Measurements from ENCODE around the gene NR2E3.
"Not testable (repeated sequence)": the region's sequence is repeated elsewhere in the genome, so short reads cannot be mapped to it uniquely, and the experiment has no call there.

The NR2E3 gene

DNA sequence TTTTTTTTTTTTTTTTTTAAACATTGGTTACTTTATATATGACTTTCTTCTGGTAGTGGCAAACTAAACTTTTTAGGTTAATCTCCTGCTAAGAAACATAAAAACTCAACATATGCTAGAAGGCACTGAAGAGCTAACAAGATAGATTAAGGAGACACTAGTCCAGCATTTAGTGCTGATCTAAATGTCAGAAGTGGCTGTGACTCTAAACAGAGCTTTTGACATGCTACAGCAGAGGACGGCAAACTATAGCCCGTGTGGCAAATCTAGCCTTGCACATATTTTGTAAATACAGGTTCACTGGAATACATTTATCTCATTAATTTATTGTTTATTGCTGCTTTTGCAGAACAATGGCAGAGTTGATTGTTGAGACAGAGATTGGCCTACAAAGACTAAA lies 20.6 kb downstream of the NR2E3 start:
- Histone ChIP-seq H3K4me3 (ENCODE audit: low read length) (no peak overlapping the region), H3K9me3 (ENCODE audit: insufficient read depth, low read length) (no peaks in the 10 kb centered on the region), H3K36me3 (replicated peaks; ENCODE audit: low read depth, low read length) (peaks cover 38% of the 10 kb centered on the region), H3K27me3 (ENCODE audit: low read depth, low read length) (no peaks in the 10 kb centered on the region), H3K9ac (ENCODE audit: low read length) (no peak overlapping the region), H3K27ac (ENCODE audit: low read length) (no peak overlapping the region), H3K4me1 (ENCODE audit: low read length) (no peaks in the 10 kb centered on the region), H4K20me1 (ENCODE audit: insufficient read depth, low read length) (no peaks in the 10 kb centered on the region), H3K4me2 (ENCODE audit: low read length) (no peak overlapping the region), H3K79me2 (ENCODE audit: low read length) (no peaks in the 10 kb centered on the region), H2AFZ (ENCODE audit: low read depth, low read length) (no peak overlapping the region)
- TF ChIP-seq CTCF (IDR thresholded peaks at IDR 0.05; ENCODE audit: low read depth, low read length): no peak
- no peak for TF ChIP-seq EZH2phosphoT487 (IDR thresholded peaks at IDR 0.05; ENCODE audit: low read depth)

DNA sequence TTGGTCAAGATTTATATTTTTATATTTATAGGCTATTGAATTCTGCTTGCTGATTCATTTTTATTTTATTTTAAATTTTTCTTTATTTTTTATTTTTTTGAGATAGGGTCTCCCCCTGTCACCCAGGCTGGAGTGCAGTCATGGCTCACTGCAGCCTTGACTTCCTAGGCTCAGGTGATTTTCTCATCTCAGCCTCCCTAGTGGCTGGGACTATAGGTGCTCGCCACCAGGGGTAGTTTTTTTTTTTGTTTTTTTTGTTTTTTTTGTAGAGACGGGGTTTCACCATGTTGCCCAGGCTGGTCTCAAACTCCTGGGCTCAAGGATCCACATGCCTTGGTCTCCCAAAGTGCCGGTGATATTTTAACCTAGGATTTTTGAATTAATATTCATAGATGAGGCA lies 31.2 kb downstream of the NR2E3 start:
- Histone ChIP-seq H3K4me2 (ENCODE audit: low read length) (no peak overlapping the region), H3K9me3 (ENCODE audit: insufficient read depth, low read length) (no peaks in the 10 kb centered on the region), H3K36me3 (replicated peaks; ENCODE audit: low read depth, low read length) (peaks cover 45% of the 10 kb centered on the region), H3K27ac (ENCODE audit: low read length) (no peak overlapping the region), H3K4me1 (ENCODE audit: low read length) (peaks cover 12% of the 10 kb centered on the region), H2AFZ (ENCODE audit: low read depth, low read length) (no peak overlapping the region), H4K20me1 (ENCODE audit: insufficient read depth, low read length) (no peaks in the 10 kb centered on the region), H3K79me2 (ENCODE audit: low read length) (no peaks in the 10 kb centered on the region), H3K9ac (ENCODE audit: low read length) (no peak overlapping the region), H3K4me3 (ENCODE audit: low read length) (no peak overlapping the region), H3K27me3 (ENCODE audit: low read depth, low read length) (no peaks in the 10 kb centered on the region)
- TF ChIP-seq CTCF (IDR thresholded peaks at IDR 0.05; ENCODE audit: low read depth, low read length) (no peak), EZH2phosphoT487 (IDR thresholded peaks at IDR 0.05; ENCODE audit: low read depth) (no peak)

- Histone ChIP-seq H3K27ac (ENCODE audit: low read length) (no peak overlapping the region), H3K4me3 (ENCODE audit: low read length) (no peak overlapping the region), H3K27me3 (ENCODE audit: low read depth, low read length) (no peaks in the 10 kb centered on the region), H3K9me3 (ENCODE audit: insufficient read depth, low read length) (no peaks in the 10 kb centered on the region), H4K20me1 (ENCODE audit: insufficient read depth, low read length) (no peaks in the 10 kb centered on the region), H2AFZ (ENCODE audit: low read depth, low read length) (no peak overlapping the region), H3K9ac (ENCODE audit: low read length) (no peak overlapping the region), H3K4me2 (ENCODE audit: low read length) (no peak overlapping the region), H3K79me2 (ENCODE audit: low read length) (no peaks in the 10 kb centered on the region), H3K4me1 (ENCODE audit: low read length) (peaks cover 9% of the 10 kb centered on the region), H3K36me3 (replicated peaks; ENCODE audit: low read depth, low read length) (peaks cover 66% of the 10 kb centered on the region)
- TF ChIP-seq EZH2phosphoT487 (IDR thresholded peaks at IDR 0.05; ENCODE audit: low read depth): no peak
- no peak for TF ChIP-seq CTCF (IDR thresholded peaks at IDR 0.05; ENCODE audit: low read depth, low read length)
Measured at GRCh38 chr15:71844916-71845315, 34.6 kb downstream of the NR2E3 start.

DNA sequence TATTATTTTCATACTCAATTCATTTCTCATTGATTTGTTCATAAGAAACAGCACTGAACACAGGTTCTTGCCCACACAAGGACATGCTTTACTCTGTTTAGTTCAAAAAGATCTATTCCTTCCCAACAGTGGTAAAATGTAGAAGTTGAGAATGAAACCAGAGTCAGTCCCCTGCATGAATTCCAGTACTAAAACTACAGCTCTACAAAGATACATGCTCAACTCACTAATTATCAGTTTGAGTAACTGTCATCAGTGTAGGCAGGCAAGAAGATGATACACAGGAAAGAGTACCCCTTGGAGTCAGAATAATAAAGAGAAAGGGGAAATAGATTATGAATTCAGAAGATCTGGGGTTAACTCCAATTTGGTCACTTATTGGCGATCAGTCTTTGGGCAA lies 43.2 kb downstream of the NR2E3 start:
- no peak overlapping the region for H2AFZ ChIP-seq (ENCODE audit: low read depth, low read length)
- no peaks in the 10 kb centered on the region for H4K20me1 ChIP-seq (ENCODE audit: insufficient read depth, low read length)
- peak overlapping the region; percentile 55 for H3K9ac ChIP-seq (ENCODE audit: low read length)
- H3K27me3 ChIP-seq (ENCODE audit: low read depth, low read length): no peaks in the 10 kb centered on the region
- H3K4me1 ChIP-seq (ENCODE audit: low read length): peaks cover 23% of the 10 kb centered on the region
- H3K4me2 ChIP-seq (ENCODE audit: low read length): peak overlapping the region; percentile 59
- H3K9me3 ChIP-seq (ENCODE audit: insufficient read depth, low read length): no peaks in the 10 kb centered on the region
- no peaks in the 10 kb centered on the region for H3K79me2 ChIP-seq (ENCODE audit: low read length)
- no peak for TF ChIP-seq EZH2phosphoT487 (IDR thresholded peaks at IDR 0.05; ENCODE audit: low read depth)
- peak overlapping the region; percentile 87 for H3K27ac ChIP-seq (ENCODE audit: low read length)
- peak overlapping the region; percentile 27; the same call in 1 of the 2 replicates for H3K4me3 ChIP-seq (ENCODE audit: low read length)
- H3K36me3 ChIP-seq (replicated peaks; ENCODE audit: low read depth, low read length): peaks cover 26% of the 10 kb centered on the region

- H3K9ac ChIP-seq (ENCODE audit: low read length); H3K4me3 ChIP-seq (ENCODE audit: low read length); H4K20me1 ChIP-seq (ENCODE audit: insufficient read depth, low read length); H3K79me2 ChIP-seq (ENCODE audit: low read length); H3K27ac ChIP-seq (ENCODE audit: low read length); H2AFZ ChIP-seq (ENCODE audit: low read depth, low read length); H3K9me3 ChIP-seq (ENCODE audit: insufficient read depth, low read length); H3K4me2 ChIP-seq (ENCODE audit: low read length); H3K27me3 ChIP-seq (ENCODE audit: low read depth, low read length): not testable (repeated sequence)
- Histone ChIP-seq H3K4me1 (ENCODE audit: low read length) (peaks cover 34% of the 10 kb centered on the region), H3K36me3 (replicated peaks; ENCODE audit: low read depth, low read length) (peaks cover 18% of the 10 kb centered on the region)
Measured at GRCh38 chr15:71858232-71858631, 47.9 kb downstream of the NR2E3 start.
